K562 (cell line): ENCODE data around the gene SMG6. TPM values are rescaled to one million over a fixed set of nuclear protein-coding genes. Genes with fewer than 3 reads are reported as not detected.

Experiments
- ATAC-seq: fragments of 200-7000 bp; cut with Tn5 transposase; 3 replicates; pipeline ENCODE4 v1.9.1; 2020; ENCODE audit warnings: moderate library complexity
- BruUV-seq: library from RNA; stranded (reverse); fragments of 400-500 nt; replicated peaks from 2 replicates; lab custom pipeline; 2021; lab: Mats Ljungman, UMichigan
- CTCF ChIA-PET: fragments of 300-600 bp; formaldehyde crosslinking; extraction: SDS; loops from one replicate; lab custom pipeline; 2021; ENCODE audit warnings: low intra/inter-chr PET ratio; lab: Yijun Ruan, JAX
- POLR2A ChIA-PET: fragments of 300-600, 350-650 bp; sonication (Branson Sonifier 250); formaldehyde crosslinking; extraction: SDS; loops from one replicate; lab custom pipeline; 2021; ENCODE audit warnings: antibody characterized with exemption, inconsistent platforms; lab: Yijun Ruan, JAX
- DNase-seq, 4 experiments: peaks; one replicate each; pipeline versions ENCODE4 v3.0.0 to v3.0.0-alpha.2; 2011 to 2018; ENCODE audit warnings: low spot score in 3 of 4, mixed read lengths in 3 of 4; ENCODE audit errors: extremely low read depth in 1 of 4
- FAIRE-seq: peaks from 2 replicates; lab custom pipeline; 2011; peaks lifted over from hg19 to GRCh38; lab: Jason Lieb, UNC
- H2AFZ ChIP-seq: 2 replicates; pipeline ENCODE4 v1.6.0; 2011; ENCODE audit warnings: low read depth, low read length, control low read depth, inconsistent platforms
- H3K27ac ChIP-seq: fragments of 200-600 bp; 3 replicates; pipeline ENCODE4 v1.8.0; 2011; ENCODE audit warnings: low read depth, mild to moderate bottlenecking, control low read depth, inconsistent platforms, low read length, moderate library complexity, mixed read lengths; ENCODE audit errors: extremely low read depth
- H3K27me3 ChIP-seq, 2 experiments: fragments of 300-600 bp in 1 of 2; 2 replicates in 1 of 2; 3 replicates in 1 of 2; pipeline versions ENCODE4 v1.6.0 to v1.8.0; 2011; ENCODE audit warnings: inconsistent platforms in 2 of 2, low read length in 2 of 2, mild to moderate bottlenecking in 1 of 2, mixed read lengths in 1 of 2, moderate library complexity in 1 of 2; ENCODE audit not compliant: control insufficient read depth in 2 of 2, insufficient read depth in 2 of 2
- H3K36me3 ChIP-seq: fragments of 300-600 bp; 3 replicates; pipeline ENCODE4 v1.8.0; 2011; ENCODE audit warnings: mild to moderate bottlenecking, low read length, inconsistent platforms; ENCODE audit not compliant: control insufficient read depth, insufficient read depth
- H3K4me1 ChIP-seq, 2 experiments: fragments of 200-600 bp in 1 of 2; replicated peaks in 1 of 2; 2 replicates in 1 of 2; 3 replicates in 1 of 2; pipeline versions ENCODE4 v1.5.1 to v1.8.0; 2011; ENCODE audit warnings: inconsistent platforms in 2 of 2, low read length in 2 of 2, mild to moderate bottlenecking in 1 of 2, mixed read lengths in 1 of 2, moderate library complexity in 1 of 2; ENCODE audit not compliant: control insufficient read depth in 2 of 2, insufficient read depth in 2 of 2
- H3K4me2 ChIP-seq: 2 replicates; pipeline ENCODE4 v1.6.1; 2011; ENCODE audit warnings: low read length, control low read depth, inconsistent platforms, mixed read lengths; ENCODE audit not compliant: insufficient read depth
- H3K4me3 ChIP-seq: fragments of 200-600 bp; sonication (generic), shearing (Covaris generic); 2 replicates; pipeline ENCODE4 v1.5.1; 2016; ENCODE audit warnings: control low read depth, inconsistent platforms
- H3K79me2 ChIP-seq: fragments of 200-600 bp; 3 replicates; pipeline ENCODE4 v1.8.0; 2011; ENCODE audit warnings: low read length, inconsistent platforms; ENCODE audit not compliant: control insufficient read depth, insufficient read depth
- H3K9ac ChIP-seq, 2 experiments: 2 replicates each; pipeline versions ENCODE4 v1.6.0 to v1.6.1; 2011; ENCODE audit warnings: low read depth in 2 of 2, low read length in 2 of 2, control low read depth in 1 of 2, inconsistent platforms in 1 of 2, mild to moderate bottlenecking in 1 of 2, mixed read lengths in 1 of 2; ENCODE audit not compliant: insufficient read depth in 1 of 2
- H3K9me1 ChIP-seq: one replicate; pipeline ENCODE4 v1.6.0; 2011; ENCODE audit warnings: inconsistent platforms, mild to moderate bottlenecking, low read length, moderate library complexity; ENCODE audit not compliant: control insufficient read depth, insufficient read depth
- H3K9me3 ChIP-seq: replicated peaks from 2 replicates; pipeline ENCODE4 v1.5.1; 2011; ENCODE audit warnings: low read depth, low read length, inconsistent platforms; ENCODE audit not compliant: control insufficient read depth, insufficient read depth
- H4K20me1 ChIP-seq: replicated peaks from 2 replicates; pipeline ENCODE4 v1.6.1; 2011; ENCODE audit warnings: low read length, inconsistent platforms, mixed read lengths; ENCODE audit not compliant: control insufficient read depth, insufficient read depth
- ARID1B ChIP-seq: fragments of 450-650 bp; IDR thresholded peaks from 2 replicates; pipeline ENCODE4 v1.6.1; 2016; ENCODE audit warnings: antibody characterized with exemption, mild to moderate bottlenecking, inconsistent platforms
- ESRRB ChIP-seq: fragments of 250-450 bp; sonication (Bioruptor Pico); IDR thresholded peaks from 2 replicates; pipeline ENCODE4 v1.5.0; 2020; ENCODE audit warnings: mild to moderate bottlenecking, moderate library complexity, borderline replicate concordance
- GABPB1 ChIP-seq: sonication (generic); formaldehyde crosslinking; IDR thresholded peaks from 2 replicates; pipeline ENCODE4 v1.8.0; 2022; ENCODE audit warnings: mild to moderate bottlenecking, missing genetic modification reagents
- MTA2 ChIP-seq: fragments of 450-650 bp; IDR thresholded peaks from 2 replicates; pipeline ENCODE4 v1.6.1; 2016; ENCODE audit warnings: low read depth
- NFYB ChIP-seq: IDR thresholded peaks from 2 replicates; pipeline ENCODE4 v1.6.1; 2011; ENCODE audit warnings: mild to moderate bottlenecking, moderate library complexity; ENCODE audit not compliant: insufficient read length; ENCODE audit errors: extremely low read depth
- RBM15 ChIP-seq: fragments of 200-400 bp; formaldehyde crosslinking; IDR thresholded peaks from 2 replicates; pipeline ENCODE4 v1.6.1; 2018; ENCODE audit warnings: mild to moderate bottlenecking, low read length, moderate library complexity; ENCODE audit not compliant: insufficient read depth
- ZNF436 ChIP-seq: fragments of 250-450, 450-650 bp; sonication (Bioruptor Pico); formaldehyde crosslinking; IDR thresholded peaks from 2 replicates; pipeline ENCODE4 v1.7.0; 2020; ENCODE audit warnings: mild to moderate bottlenecking
- ZNF76 ChIP-seq: fragments of 250-450 bp; sonication (Bioruptor Pico); IDR thresholded peaks from 2 replicates; pipeline ENCODE4 v1.4.0; 2020; ENCODE audit warnings: mild to moderate bottlenecking, moderate library complexity, borderline replicate concordance
- WGBS: fragments of 100-300 bp; shearing (Covaris generic); methylation state at CpG from one replicate; pipeline ENCODE4 v1.1.6; 2016; ENCODE audit warnings: low coverage, mixed read lengths; ENCODE audit not compliant: insufficient coverage; ENCODE audit errors: missing lambda C conversion rate; 5-methylcytosine and 5-hydroxymethylcytosine counted together
- in situ Hi-C: fragments of 300-500 bp; cut with MboI; formaldehyde crosslinking; loops from 4 replicates; pipeline ENCODE4 v1.15.0; 2018; ENCODE audit warnings: inconsistent platforms, mixed read lengths
- intact Hi-C: fragments of 100-400 bp; cut with micrococcal nuclease; formaldehyde crosslinking; loops from 2 replicates; pipeline ENCODE4 v1.14.2; 2022
- polyA plus RNA-seq, 8 experiments: library from polyadenylated mRNA; depleted of rRNA in 4 of 8; stranded (reverse) in 5 of 8; unstranded in 3 of 8; fragments of >200 nt; fragmentation: Nextera tagmentation in 2 of 8; fragmentation: Illumina TruSeq in 1 of 8; extraction: Ambion mirVana in 2 of 8; extraction: Trizol in 1 of 8; gene quantifications; 2 replicates each; pipeline versions ENCODE4 v1.2.1 to v1.2.3, GENCODE V29; 2011 to 2014; ENCODE audit warnings: inconsistent platforms in 1 of 8, missing spikeins in 1 of 8
- total RNA-seq, 7 experiments: library from RNA; depleted of rRNA in 6 of 7; stranded (reverse); fragments of >200 nt in 6 of 7; fragmentation: Illumina TruSeq in 2 of 7; extraction: Trizol in 2 of 7; gene quantifications; 2 replicates each; pipeline versions ENCODE4 v1.2.1 to v1.2.3, GENCODE V29; 2011 to 2021; ENCODE audit warnings: low replicate concordance in 1 of 7
- TF ChIP-seq, protein P1 (sequence below): sonication (generic); formaldehyde crosslinking; IDR thresholded peaks from 2 replicates; pipeline ENCODE4 v1.8.1; 2023; ENCODE audit warnings: mild to moderate bottlenecking, missing genetic modification reagents
- TF ChIP-seq, protein P2 (sequence below): IDR thresholded peaks from 3 replicates; pipeline ENCODE4 v1.6.1; 2011; ENCODE audit warnings: borderline replicate concordance, mild to moderate bottlenecking, moderate library complexity; ENCODE audit not compliant: insufficient read length; ENCODE audit errors: extremely low read depth
- TF ChIP-seq, protein P3 (sequence below): fragments of 450-650 bp; IDR thresholded peaks from 2 replicates; pipeline ENCODE4 v1.6.1; 2017; ENCODE audit warnings: mild to moderate bottlenecking, moderate library complexity
- TF ChIP-seq, protein P4 (sequence below): fragments of 250-450 bp; sonication (Bioruptor Pico); IDR thresholded peaks from 2 replicates; pipeline ENCODE4 v1.8.0; 2022; ENCODE audit warnings: moderate library complexity, mild to moderate bottlenecking, inconsistent platforms

The SMG6 gene
- total and polyA plus RNA-seq, 9 of the 15 experiments (the other 6 are each of a cell fraction or from before 2014, with no cell fraction given) = 0.44 to 13.9 (median 6.0) TPM

DNA sequence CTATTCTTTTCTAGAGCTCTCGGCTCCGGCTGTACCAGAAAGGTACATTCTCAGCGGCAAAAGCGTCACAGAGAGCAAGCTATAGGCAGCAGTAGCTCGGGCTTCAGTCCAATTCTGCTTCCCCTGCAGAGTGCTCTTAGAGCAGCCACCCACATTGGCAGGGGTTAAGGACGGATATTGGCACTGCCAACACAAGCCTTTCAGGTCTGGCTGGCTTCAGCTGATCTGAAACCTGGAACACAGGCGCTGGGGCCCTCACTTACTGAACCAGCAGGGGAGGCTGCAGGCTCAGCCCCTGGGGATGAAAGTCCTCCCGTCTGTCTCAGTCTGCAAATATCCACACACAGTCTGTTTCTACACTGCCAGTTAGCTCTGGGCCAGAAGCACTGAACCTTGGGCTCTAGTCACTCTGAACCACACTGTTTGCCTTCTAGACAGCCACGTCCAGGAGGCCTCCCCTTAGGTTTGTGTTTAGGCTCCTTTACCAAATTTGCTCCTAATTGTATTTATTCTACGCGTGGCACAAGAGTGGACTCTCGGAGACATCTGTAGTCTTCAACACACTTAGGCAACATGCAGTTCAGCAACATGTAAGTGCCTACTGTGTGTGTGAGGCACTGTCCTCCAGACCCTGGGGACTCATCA is 208.6 kb downstream of the SMG6 start (continued):
- TF ChIP-seq, protein P1, sequence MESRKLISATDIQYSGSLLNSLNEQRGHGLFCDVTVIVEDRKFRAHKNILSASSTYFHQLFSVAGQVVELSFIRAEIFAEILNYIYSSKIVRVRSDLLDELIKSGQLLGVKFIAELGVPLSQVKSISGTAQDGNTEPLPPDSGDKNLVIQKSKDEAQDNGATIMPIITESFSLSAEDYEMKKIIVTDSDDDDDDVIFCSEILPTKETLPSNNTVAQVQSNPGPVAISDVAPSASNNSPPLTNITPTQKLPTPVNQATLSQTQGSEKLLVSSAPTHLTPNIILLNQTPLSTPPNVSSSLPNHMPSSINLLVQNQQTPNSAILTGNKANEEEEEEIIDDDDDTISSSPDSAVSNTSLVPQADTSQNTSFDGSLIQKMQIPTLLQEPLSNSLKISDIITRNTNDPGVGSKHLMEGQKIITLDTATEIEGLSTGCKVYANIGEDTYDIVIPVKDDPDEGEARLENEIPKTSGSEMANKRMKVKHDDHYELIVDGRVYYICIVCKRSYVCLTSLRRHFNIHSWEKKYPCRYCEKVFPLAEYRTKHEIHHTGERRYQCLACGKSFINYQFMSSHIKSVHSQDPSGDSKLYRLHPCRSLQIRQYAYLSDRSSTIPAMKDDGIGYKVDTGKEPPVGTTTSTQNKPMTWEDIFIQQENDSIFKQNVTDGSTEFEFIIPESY = peak; percentile 79
- TF ChIP-seq ZNF76 = no peak
- TF ChIP-seq NFYB = no peak
- TF ChIP-seq, all 486 proteins: peak for 3

DNA sequence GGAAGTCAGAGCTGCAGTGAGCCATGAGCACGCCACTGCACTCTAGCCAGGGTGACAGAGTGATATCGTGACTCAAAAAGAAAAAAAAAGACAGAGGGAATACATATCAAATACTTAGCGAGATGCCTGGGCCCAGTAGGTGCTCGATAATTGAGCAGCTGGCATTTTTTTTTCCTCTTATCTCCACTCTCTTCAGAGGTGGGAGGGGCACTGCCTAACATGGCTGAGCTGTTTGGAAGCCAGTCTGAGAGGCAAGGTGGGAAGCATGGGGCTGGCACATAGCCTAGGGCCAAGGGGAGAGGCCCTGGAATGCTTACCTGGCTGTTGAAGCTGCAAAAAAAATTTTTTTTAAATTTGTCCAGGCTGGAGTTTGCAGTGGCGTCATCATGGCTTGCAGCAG is 210.2 kb downstream of the SMG6 start:
- DNase-seq = no peak
- WGBS = 66% methylated on average over 5 of the region's 5 CpGs
- Histone ChIP-seq H3K9me1 (peaks cover 4% of the 10 kb centered on the region), H3K9ac (no peak overlapping the region), H3K4me2 (no peak overlapping the region), H3K4me1 (peaks cover 8 to 15% of the 10 kb centered on the region in 2 experiments; a peak in 4 of 5 replicates), H3K9me3 (no peaks in the 10 kb centered on the region), H3K27me3 (no peaks in the 10 kb centered on the region), H3K27ac (no peak overlapping the region), H2AFZ (no peak overlapping the region), H4K20me1 (no peaks in the 10 kb centered on the region), H3K79me2 (no peaks in the 10 kb centered on the region), H3K4me3 (no peak overlapping the region), H3K36me3 (0 out of 3 replicates have a peak, but pooled peaks cover 4% of the 10 kb centered on the region)
- ATAC-seq = no peak
- no TSS peak for BruUV-seq
- CTCF ChIA-PET = no interaction called here
- POLR2A ChIA-PET = interaction anchor here (1.0 kb wide), 1 partner anchor 9 kb away, joined by 3 read pairs; no protein-coding TSS in a partner anchor
- FAIRE-seq = no peak
- intact Hi-C loops = no loop called here
- in situ Hi-C loops = no loop called here
- TF ChIP-seq GABPB1 = no peak
- no peak for TF ChIP-seq MTA2
- TF ChIP-seq, protein P2, sequence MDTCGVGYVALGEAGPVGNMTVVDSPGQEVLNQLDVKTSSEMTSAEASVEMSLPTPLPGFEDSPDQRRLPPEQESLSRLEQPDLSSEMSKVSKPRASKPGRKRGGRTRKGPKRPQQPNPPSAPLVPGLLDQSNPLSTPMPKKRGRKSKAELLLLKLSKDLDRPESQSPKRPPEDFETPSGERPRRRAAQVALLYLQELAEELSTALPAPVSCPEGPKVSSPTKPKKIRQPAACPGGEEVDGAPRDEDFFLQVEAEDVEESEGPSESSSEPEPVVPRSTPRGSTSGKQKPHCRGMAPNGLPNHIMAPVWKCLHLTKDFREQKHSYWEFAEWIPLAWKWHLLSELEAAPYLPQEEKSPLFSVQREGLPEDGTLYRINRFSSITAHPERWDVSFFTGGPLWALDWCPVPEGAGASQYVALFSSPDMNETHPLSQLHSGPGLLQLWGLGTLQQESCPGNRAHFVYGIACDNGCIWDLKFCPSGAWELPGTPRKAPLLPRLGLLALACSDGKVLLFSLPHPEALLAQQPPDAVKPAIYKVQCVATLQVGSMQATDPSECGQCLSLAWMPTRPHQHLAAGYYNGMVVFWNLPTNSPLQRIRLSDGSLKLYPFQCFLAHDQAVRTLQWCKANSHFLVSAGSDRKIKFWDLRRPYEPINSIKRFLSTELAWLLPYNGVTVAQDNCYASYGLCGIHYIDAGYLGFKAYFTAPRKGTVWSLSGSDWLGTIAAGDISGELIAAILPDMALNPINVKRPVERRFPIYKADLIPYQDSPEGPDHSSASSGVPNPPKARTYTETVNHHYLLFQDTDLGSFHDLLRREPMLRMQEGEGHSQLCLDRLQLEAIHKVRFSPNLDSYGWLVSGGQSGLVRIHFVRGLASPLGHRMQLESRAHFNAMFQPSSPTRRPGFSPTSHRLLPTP = no peak
- no peak for TF ChIP-seq ZNF436 (CRISPR knock-in tag)
- TF ChIP-seq, protein P3, sequence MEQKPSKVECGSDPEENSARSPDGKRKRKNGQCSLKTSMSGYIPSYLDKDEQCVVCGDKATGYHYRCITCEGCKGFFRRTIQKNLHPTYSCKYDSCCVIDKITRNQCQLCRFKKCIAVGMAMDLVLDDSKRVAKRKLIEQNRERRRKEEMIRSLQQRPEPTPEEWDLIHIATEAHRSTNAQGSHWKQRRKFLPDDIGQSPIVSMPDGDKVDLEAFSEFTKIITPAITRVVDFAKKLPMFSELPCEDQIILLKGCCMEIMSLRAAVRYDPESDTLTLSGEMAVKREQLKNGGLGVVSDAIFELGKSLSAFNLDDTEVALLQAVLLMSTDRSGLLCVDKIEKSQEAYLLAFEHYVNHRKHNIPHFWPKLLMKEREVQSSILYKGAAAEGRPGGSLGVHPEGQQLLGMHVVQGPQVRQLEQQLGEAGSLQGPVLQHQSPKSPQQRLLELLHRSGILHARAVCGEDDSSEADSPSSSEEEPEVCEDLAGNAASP = no peak
- TF ChIP-seq, protein P4, sequence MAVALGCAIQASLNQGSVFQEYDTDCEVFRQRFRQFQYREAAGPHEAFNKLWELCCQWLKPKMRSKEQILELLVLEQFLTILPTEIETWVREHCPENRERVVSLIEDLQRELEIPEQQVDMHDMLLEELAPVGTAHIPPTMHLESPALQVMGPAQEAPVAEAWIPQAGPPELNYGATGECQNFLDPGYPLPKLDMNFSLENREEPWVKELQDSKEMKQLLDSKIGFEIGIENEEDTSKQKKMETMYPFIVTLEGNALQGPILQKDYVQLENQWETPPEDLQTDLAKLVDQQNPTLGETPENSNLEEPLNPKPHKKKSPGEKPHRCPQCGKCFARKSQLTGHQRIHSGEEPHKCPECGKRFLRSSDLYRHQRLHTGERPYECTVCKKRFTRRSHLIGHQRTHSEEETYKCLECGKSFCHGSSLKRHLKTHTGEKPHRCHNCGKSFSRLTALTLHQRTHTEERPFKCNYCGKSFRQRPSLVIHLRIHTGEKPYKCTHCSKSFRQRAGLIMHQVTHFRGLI = no peak
- TF ChIP-seq ARID1B = no peak
- TF ChIP-seq RBM15 = no peak
- TF ChIP-seq ESRRB = no peak
